Colonic mucosa (tissue), 4 donors: Measurements from ENCODE around the gene RNF133. TPM values are rescaled to one million over a fixed set of nuclear protein-coding genes. Genes with fewer than 3 reads are reported as not detected.
"Not testable (repeated sequence)": the region's sequence is repeated elsewhere in the genome, so short reads cannot be mapped to it uniquely, and the experiment has no call there.

Experiments used
- DNase-seq: peaks from one replicate; pipeline ENCODE4 v3.0.0-alpha.2; 2020
- H3K27ac ChIP-seq: fragments of 200-600 bp; one replicate; pipeline ENCODE4 v1.8.0; 2021
- H3K27me3 ChIP-seq: fragments of 200-600 bp; one replicate; pipeline ENCODE4 v1.8.0; 2021
- H3K36me3 ChIP-seq: fragments of 200-600 bp; one replicate; pipeline ENCODE4 v1.8.0; 2021
- H3K4me1 ChIP-seq: fragments of 200-600 bp; one replicate; pipeline ENCODE4 v1.8.0; 2021; ENCODE audit warnings: mild to moderate bottlenecking
- H3K4me3 ChIP-seq: fragments of 200-600 bp; one replicate; pipeline ENCODE4 v1.8.0; 2021
- H3K9ac ChIP-seq, 2 donors: one replicate each; pipeline ENCODE4 v1.7.0; 2013; ENCODE audit warnings: control low read depth in 2 of 2, low read depth in 2 of 2, low read length in 2 of 2
- H3K9me3 ChIP-seq: fragments of 200-600 bp; one replicate; pipeline ENCODE4 v1.8.0; 2021
- intact Hi-C: fragments of 100-400 bp; cut with DNase I; formaldehyde crosslinking; loops from one replicate; pipeline ENCODE4 v1.14.1; 2022
- total RNA-seq, 2 donors: library from RNA; stranded (reverse); fragmentation: NEBNext Ultra II Directional in 1 of 2; extraction: Animal tissue kit (Norgen Biotek cat#: 25700) in 1 of 2; gene quantifications; one replicate each; pipeline ENCODE4 v1.2.1, GENCODE V29; 2021
- TF ChIP-seq, protein P1 (sequence below): fragments of 200-600 bp; IDR thresholded peaks from one replicate; pipeline ENCODE4 v1.8.0; 2022; ENCODE audit warnings: antibody characterized with exemption, mild to moderate bottlenecking
- donor health status: healthy.
- donor health status: DM: no; HTN: no; CAD: no.
- donor health status: DM: no; HTN: no; CAD: no.

The RNF133 gene
- total RNA-seq, 2 donors from 2014 or later = 0.32 to 0.40 TPM

- no peak for DNase-seq
- H3K27ac ChIP-seq = no peak overlapping the region
Measured at GRCh38 chr7:122682815-122683550, 15.9 kb downstream of the RNF133 start.

DNA sequence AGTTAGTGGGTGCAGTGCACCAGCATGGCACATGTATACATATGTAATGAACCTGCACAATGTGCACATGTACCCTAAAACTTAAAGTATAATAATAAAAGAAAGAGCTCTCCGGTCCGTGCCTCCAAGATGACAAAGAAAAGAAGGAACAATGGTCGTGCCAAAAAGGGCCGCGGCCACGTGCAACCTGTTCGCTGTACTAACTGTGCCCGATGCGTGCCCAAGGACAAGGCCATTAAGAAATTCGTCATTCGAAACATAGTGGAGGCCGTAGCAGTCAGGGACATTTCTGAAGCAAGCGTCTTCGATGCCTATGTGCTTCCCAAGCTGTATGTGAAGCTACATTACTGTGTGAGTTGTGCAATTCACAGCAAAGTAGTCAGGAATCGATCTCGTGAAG is 17.7 kb downstream of the RNF133 start:
- H3K9ac ChIP-seq, H3K4me1 ChIP-seq, H3K27me3 ChIP-seq, H3K36me3 ChIP-seq, intact Hi-C loops, H3K4me3 ChIP-seq, H3K27ac ChIP-seq, DNase-seq, H3K9me3 ChIP-seq: not testable (repeated sequence)

More at GRCh38 chr7:122682815-122683550, 15.9 kb downstream of the RNF133 start:
- Histone ChIP-seq H3K36me3 (no peaks in the 10 kb centered on the region), H3K9me3 (no peaks in the 10 kb centered on the region), H3K4me3 (no peak overlapping the region), H3K9ac (no peak overlapping the region), H3K27me3 (no peaks in the 10 kb centered on the region), H3K4me1 (no peaks in the 10 kb centered on the region)
- TF ChIP-seq, protein P1, sequence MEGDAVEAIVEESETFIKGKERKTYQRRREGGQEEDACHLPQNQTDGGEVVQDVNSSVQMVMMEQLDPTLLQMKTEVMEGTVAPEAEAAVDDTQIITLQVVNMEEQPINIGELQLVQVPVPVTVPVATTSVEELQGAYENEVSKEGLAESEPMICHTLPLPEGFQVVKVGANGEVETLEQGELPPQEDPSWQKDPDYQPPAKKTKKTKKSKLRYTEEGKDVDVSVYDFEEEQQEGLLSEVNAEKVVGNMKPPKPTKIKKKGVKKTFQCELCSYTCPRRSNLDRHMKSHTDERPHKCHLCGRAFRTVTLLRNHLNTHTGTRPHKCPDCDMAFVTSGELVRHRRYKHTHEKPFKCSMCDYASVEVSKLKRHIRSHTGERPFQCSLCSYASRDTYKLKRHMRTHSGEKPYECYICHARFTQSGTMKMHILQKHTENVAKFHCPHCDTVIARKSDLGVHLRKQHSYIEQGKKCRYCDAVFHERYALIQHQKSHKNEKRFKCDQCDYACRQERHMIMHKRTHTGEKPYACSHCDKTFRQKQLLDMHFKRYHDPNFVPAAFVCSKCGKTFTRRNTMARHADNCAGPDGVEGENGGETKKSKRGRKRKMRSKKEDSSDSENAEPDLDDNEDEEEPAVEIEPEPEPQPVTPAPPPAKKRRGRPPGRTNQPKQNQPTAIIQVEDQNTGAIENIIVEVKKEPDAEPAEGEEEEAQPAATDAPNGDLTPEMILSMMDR = no peak
- intact Hi-C loops = no loop called here

- Histone ChIP-seq H3K9me3 (no peaks in the 10 kb centered on the region), H3K4me1 (no peaks in the 10 kb centered on the region), H3K27me3 (no peaks in the 10 kb centered on the region), H3K9ac (no peak overlapping the region), H3K27ac (no peak overlapping the region), H3K4me3 (no peak overlapping the region), H3K36me3 (no peaks in the 10 kb centered on the region)
- intact Hi-C loops = no loop called here
- no peak for DNase-seq
- TF ChIP-seq, protein P1 = no peak
Measured at GRCh38 chr7:122679813-122680212, 19.1 kb downstream of the RNF133 start.

DNA sequence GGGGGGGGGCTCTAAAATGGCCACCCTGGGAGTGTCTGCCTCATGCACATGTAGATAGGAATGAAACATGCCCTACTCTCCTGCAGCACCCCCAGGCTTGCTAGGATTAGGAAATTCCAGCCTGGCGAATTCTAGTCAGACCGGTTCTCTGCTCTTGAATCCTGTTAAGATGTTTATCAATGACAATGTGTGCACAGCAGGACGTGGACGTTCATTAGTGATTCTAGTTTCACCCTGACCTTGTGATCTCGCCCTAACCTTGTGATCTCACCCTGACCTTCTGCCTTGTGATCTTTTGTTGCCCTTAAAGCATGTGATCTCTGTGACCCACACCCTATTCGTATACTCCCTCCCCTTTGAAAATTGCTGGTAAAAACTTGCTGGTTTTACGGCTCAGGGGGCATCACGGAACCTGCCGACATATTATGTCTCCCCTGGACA is 19.6 kb downstream of the RNF133 start:
- intact Hi-C loops, H3K9ac ChIP-seq, H3K27ac ChIP-seq, H3K4me3 ChIP-seq, DNase-seq, H3K9me3 ChIP-seq, H3K36me3 ChIP-seq, H3K4me1 ChIP-seq, H3K27me3 ChIP-seq: not testable (repeated sequence)

GRCh38 chr7:122677149-122677548 is 21.8 kb downstream of the RNF133 start:
- Histone ChIP-seq H3K27ac (no peak overlapping the region), H3K9ac (no peak overlapping the region), H3K36me3 (no peaks in the 10 kb centered on the region), H3K4me3 (no peak overlapping the region), H3K27me3 (no peaks in the 10 kb centered on the region), H3K9me3 (no peaks in the 10 kb centered on the region), H3K4me1 (no peaks in the 10 kb centered on the region)
- intact Hi-C loops = no loop called here
- TF ChIP-seq, protein P1 = no peak
- no peak for DNase-seq

DNA sequence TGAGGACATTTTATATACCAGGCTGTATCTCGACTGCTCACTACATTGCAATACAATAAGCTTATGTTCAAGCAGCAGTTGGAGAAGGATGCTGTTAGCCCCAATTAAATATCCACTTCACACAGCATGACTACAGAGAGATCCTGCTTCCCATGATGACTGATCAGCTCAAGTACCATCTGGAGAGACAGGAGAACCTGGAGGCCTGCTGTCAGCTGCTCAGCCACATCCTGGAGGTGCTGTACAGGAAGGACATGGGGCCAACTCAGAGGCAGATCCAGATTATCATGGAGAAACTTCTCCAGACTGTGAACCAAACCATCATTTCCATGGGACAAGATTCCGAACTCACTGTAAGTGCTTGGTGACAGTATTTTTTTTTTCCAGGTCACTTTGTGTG is 22.5 kb downstream of the RNF133 start:
- Histone ChIP-seq H3K9ac (no peak overlapping the region), H3K36me3 (no peaks in the 10 kb centered on the region), H3K4me1 (no peaks in the 10 kb centered on the region), H3K4me3 (no peak overlapping the region), H3K9me3 (no peaks in the 10 kb centered on the region), H3K27me3 (no peaks in the 10 kb centered on the region), H3K27ac (no peak overlapping the region)
- intact Hi-C loops = no loop called here
- TF ChIP-seq, protein P1 = no peak
- DNase-seq = no peak
